ENCODE data around the gene PPP4R2. TPM values are rescaled to one million over a fixed set of nuclear protein-coding genes. Genes with fewer than 3 reads are reported as not detected.

The PPP4R2 gene
- total RNA-seq, 1 experiment from 2014 or later, result 63.2 TPM

GRCh38 chr3:73007992-73008712 lies 11.5 kb downstream of the PPP4R2 start:
- no TSS peak for BruUV-seq (replicated peaks)
- CTCF ChIA-PET, result no interaction called here
- Histone ChIP-seq H3K4me2 (no peak overlapping the region), H3K27me3 (ENCODE audit: insufficient read depth, low read depth) (no peaks in the 10 kb centered on the region), H3K36me3 (ENCODE audit: low read depth) (no peaks in the 10 kb centered on the region), H2AFZ (no peak overlapping the region), H3K79me2 (ENCODE audit: low read depth) (peaks cover 93% of the 10 kb centered on the region), H3K9me2 (ENCODE audit: insufficient read depth) (no peaks in the 10 kb centered on the region), H3F3A (ENCODE audit: insufficient read depth, low read depth) (0 out of 2 replicates have a peak, but pooled peaks cover 2% of the 10 kb centered on the region), H3K4me3 (no peak overlapping the region), H3K9me3 (ENCODE audit: insufficient read depth, low read depth) (no peaks in the 10 kb centered on the region), H3K4me1 (replicated peaks; ENCODE audit: insufficient read depth) (no peaks in the 10 kb centered on the region), H4K20me1 (ENCODE audit: insufficient read depth) (peaks cover 67% of the 10 kb centered on the region), H3K27ac (no peak overlapping the region)
- POLR2A ChIA-PET (ENCODE audit: unreplicated experiment), result interaction anchor here (0.6 kb wide), 1 partner anchor 12 kb away, joined by 3 read pairs; no protein-coding TSS in a partner anchor
- no peak for TF ChIP-seq EZH2 (IDR thresholded peaks at IDR 0.05; ENCODE audit: low read depth)
- no peak for TF ChIP-seq CTCF (conservative IDR thresholded peaks at IDR 0.05)
- DNase-seq, result no peak
- intact Hi-C loops (cut with micrococcal nuclease; ENCODE audit: unreplicated experiment), result no loop called here

GRCh38 chr3:73009008-73009407 lies 12.4 kb downstream of the PPP4R2 start:
- TF ChIP-seq EZH2 (IDR thresholded peaks at IDR 0.05; ENCODE audit: low read depth) (no peak), CTCF (conservative IDR thresholded peaks at IDR 0.05) (no peak)
- H3K79me2 ChIP-seq (ENCODE audit: low read depth), result peaks cover 95% of the 10 kb centered on the region
- POLR2A ChIA-PET (ENCODE audit: unreplicated experiment), result no interaction called here
- no peaks in the 10 kb centered on the region for H3K36me3 ChIP-seq (ENCODE audit: low read depth)
- H3K4me3 ChIP-seq, result no peak overlapping the region
- no peak overlapping the region for H3K4me2 ChIP-seq
- intact Hi-C loops (cut with micrococcal nuclease; ENCODE audit: unreplicated experiment), result no loop called here
- no peaks in the 10 kb centered on the region for H3K9me2 ChIP-seq (ENCODE audit: insufficient read depth)
- no peak overlapping the region for H2AFZ ChIP-seq
- CTCF ChIA-PET, result no interaction called here
- 0 out of 2 replicates have a peak, but pooled peaks cover 2% of the 10 kb centered on the region for H3F3A ChIP-seq (ENCODE audit: insufficient read depth, low read depth)
- no peaks in the 10 kb centered on the region for H3K9me3 ChIP-seq (ENCODE audit: insufficient read depth, low read depth)
- peaks cover 76% of the 10 kb centered on the region for H4K20me1 ChIP-seq (ENCODE audit: insufficient read depth)
- BruUV-seq (replicated peaks), result no TSS peak
- H3K27me3 ChIP-seq (ENCODE audit: insufficient read depth, low read depth), result no peaks in the 10 kb centered on the region
- H3K4me1 ChIP-seq (replicated peaks; ENCODE audit: insufficient read depth), result no peaks in the 10 kb centered on the region
- DNase-seq, result no peak
- no peak overlapping the region for H3K27ac ChIP-seq

GRCh38 chr3:73009750-73010149 lies 13.1 kb downstream of the PPP4R2 start:
- CTCF ChIA-PET, result no interaction called here
- H3K36me3 ChIP-seq (ENCODE audit: low read depth), result no peaks in the 10 kb centered on the region

More at GRCh38 chr3:73009750-73010149, 13.1 kb downstream of the PPP4R2 start:
- no peaks in the 10 kb centered on the region for H3K4me1 ChIP-seq (replicated peaks; ENCODE audit: insufficient read depth)
- H3F3A ChIP-seq (ENCODE audit: insufficient read depth, low read depth), result 0 out of 2 replicates have a peak, but pooled peaks cover 2% of the 10 kb centered on the region
- no peaks in the 10 kb centered on the region for H3K27me3 ChIP-seq (ENCODE audit: insufficient read depth, low read depth)
- H3K4me3 ChIP-seq, result no peak overlapping the region
- no peak for DNase-seq
- POLR2A ChIA-PET (ENCODE audit: unreplicated experiment), result no interaction called here
- no peaks in the 10 kb centered on the region for H3K9me3 ChIP-seq (ENCODE audit: insufficient read depth, low read depth)
- peaks cover 94% of the 10 kb centered on the region for H3K79me2 ChIP-seq (ENCODE audit: low read depth)
- no peaks in the 10 kb centered on the region for H3K9me2 ChIP-seq (ENCODE audit: insufficient read depth)
- H4K20me1 ChIP-seq (ENCODE audit: insufficient read depth), result peaks cover 80% of the 10 kb centered on the region
- no peak overlapping the region for H3K4me2 ChIP-seq
- no TSS peak for BruUV-seq (replicated peaks)
- H2AFZ ChIP-seq, result no peak overlapping the region
- no peak for TF ChIP-seq CTCF (conservative IDR thresholded peaks at IDR 0.05)
- no peak for TF ChIP-seq EZH2 (IDR thresholded peaks at IDR 0.05; ENCODE audit: low read depth)
- no peak overlapping the region for H3K27ac ChIP-seq
- intact Hi-C loops (cut with micrococcal nuclease; ENCODE audit: unreplicated experiment), result no loop called here
